Measurements from ENCODE around the gene RSRP1. TPM values are rescaled to one million over a fixed set of nuclear protein-coding genes. Genes with fewer than 3 reads are reported as not detected.

The RSRP1 gene
- total RNA-seq, 1 experiment from 2014 or later: 82.9 TPM

DNA sequence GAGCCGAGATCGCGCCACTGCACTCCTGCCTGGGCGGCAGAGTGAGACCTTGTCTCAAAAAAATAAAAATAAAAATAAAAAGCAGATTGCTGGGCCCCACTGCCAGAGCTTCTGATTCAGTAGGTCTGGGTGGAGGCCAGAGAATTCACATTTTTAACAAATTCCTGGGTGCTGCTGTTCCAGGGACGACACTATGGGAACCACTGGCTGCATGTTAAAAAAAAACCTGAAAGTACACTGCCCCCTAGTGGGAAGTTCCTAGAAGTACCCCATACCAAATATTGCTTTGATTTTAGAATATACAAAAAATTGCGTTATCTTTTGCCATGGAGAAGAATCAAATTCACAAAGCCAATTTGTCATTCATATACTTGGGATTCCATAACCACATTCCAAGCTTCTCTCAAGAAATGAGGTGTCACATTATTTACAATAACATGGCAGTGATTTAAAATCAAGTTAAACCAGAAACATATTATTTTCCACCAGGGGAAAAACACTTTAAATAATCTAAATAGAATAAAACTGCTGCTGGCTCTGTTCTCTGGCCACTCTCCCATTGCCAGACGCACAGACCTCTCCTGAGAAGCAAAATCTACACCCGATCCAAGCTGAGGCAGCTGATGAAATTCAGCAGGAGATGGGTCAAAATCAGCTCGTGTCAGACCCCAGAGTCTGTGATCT lies 42.3 kb downstream of the RSRP1 start:
- Histone ChIP-seq H3K9me2 (ENCODE audit: insufficient read depth) (no peaks in the 10 kb centered on the region), H3K79me2 (ENCODE audit: insufficient read depth, low read length) (no peaks in the 10 kb centered on the region), H3K4me2 (ENCODE audit: low read length) (no peak overlapping the region), H4K20me1 (ENCODE audit: insufficient read depth) (no peaks in the 10 kb centered on the region), H3K9me3 (ENCODE audit: control insufficient read depth in 1 of 2, insufficient read depth in 1 of 2, low read depth in 1 of 2, low read length in 2 of 2) (no peaks in the 10 kb centered on the region), H2AFZ (ENCODE audit: low read depth, low read length, poor library complexity, severe bottlenecking) (no peak overlapping the region), H3K27me3 (ENCODE audit: insufficient read depth, low read length) (no peaks in the 10 kb centered on the region), H3K36me3 (ENCODE audit: control insufficient read depth in 1 of 2, insufficient read depth in 2 of 2, low read length in 2 of 2) (no peaks in the 10 kb centered on the region), H3K27ac (ENCODE audit: low read depth, low read length) (no peak overlapping the region), H3K4me1 (ENCODE audit: control insufficient read depth in 1 of 2, insufficient read depth in 2 of 2, low read length in 2 of 2) (no peaks in the 10 kb centered on the region), H3K9ac (ENCODE audit: low read length) (no peak overlapping the region), H3K4me3 (replicated peaks in 1 of 2; ENCODE audit: low read depth in 1 of 2, low read length in 2 of 2) (no peak overlapping the region)
- ChIA-PET CTCF (interaction anchor here (0.9 to 3.3 kb wide), 4 partner anchors 35 to 374 kb away, joined by 3 to 15 read pairs (median 5); no protein-coding TSS in a partner anchor), RAD21 (ENCODE audit: low non-redundant PET in 1 of 2, low total read pairs in 2 of 2, uncharacterized antibody in 2 of 2, unreplicated experiment in 2 of 2) (no interaction called here), POLR2A (no interaction called here)
- TF ChIP-seq POLR2A (IDR thresholded peaks at IDR 0.05; ENCODE audit: borderline replicate concordance, extremely low read depth, insufficient read depth, insufficient read length) (no peak), CTCF (IDR thresholded peaks at IDR 0.05 in 2 of 3, conservative IDR thresholded peaks at IDR 0.05 in 1 of 3; ENCODE audit: borderline replicate concordance in 1 of 3, insufficient read depth in 1 of 3, low read depth in 2 of 3, low read length in 2 of 3) (peak; percentile 60 to 80 (median 77)), RAD21 (IDR thresholded peaks at IDR 0.05; ENCODE audit: low read depth) (peak; percentile 83), JUND (IDR thresholded peaks at IDR 0.05) (no peak), MAX (IDR thresholded peaks at IDR 0.05) (no peak)
- peak; percentile 38 for DNase-seq (ENCODE audit: low read depth, low spot score)
- intact Hi-C loops (cut with micrococcal nuclease): loop anchor here (1.0 to 5.0 kb wide), 4 partner anchors 88 to 355 kb away; no protein-coding TSS in a partner anchor
- ATAC-seq: peak; percentile 73; the same call in 1 of the 2 replicates
- no TSS peak for BruUV-seq (replicated peaks)

DNA sequence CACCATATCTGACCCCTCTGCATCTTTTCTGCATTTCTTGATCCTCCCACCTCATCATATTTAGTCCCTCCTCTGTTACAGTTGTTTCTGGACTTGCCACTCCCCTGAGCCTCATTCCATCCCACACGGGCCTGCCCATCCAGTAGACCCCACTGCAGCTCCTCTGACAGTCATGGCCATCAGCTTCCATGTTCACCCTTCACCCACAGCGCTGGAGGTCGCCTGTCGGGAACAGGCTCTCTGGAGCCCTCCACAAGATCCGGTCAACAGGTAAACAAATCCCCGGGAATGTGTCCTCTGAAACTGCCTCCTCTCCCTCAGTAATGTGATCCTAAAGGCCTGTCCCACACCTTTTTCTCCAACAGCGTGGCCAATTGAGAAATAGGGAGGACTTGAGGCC lies 46.2 kb downstream of the RSRP1 start:
- H3K27me3 ChIP-seq (ENCODE audit: insufficient read depth, low read length): no peaks in the 10 kb centered on the region
- peaks cover 0 to 6% of the 10 kb centered on the region in 2 experiments; a peak in 1 of 4 replicates for H3K4me1 ChIP-seq (ENCODE audit: control insufficient read depth in 1 of 2, insufficient read depth in 2 of 2, low read length in 2 of 2)
- BruUV-seq (replicated peaks): no TSS peak
- ATAC-seq (no peak), DNase-seq (ENCODE audit: low read depth, low spot score) (no peak)
- CTCF ChIA-PET: no interaction called here
- H4K20me1 ChIP-seq (ENCODE audit: insufficient read depth): no peaks in the 10 kb centered on the region
- no peak overlapping the region for H2AFZ ChIP-seq (ENCODE audit: low read depth, low read length, poor library complexity, severe bottlenecking)
- intact Hi-C loops (cut with micrococcal nuclease): no loop called here
- no peaks in the 10 kb centered on the region for H3K79me2 ChIP-seq (ENCODE audit: insufficient read depth, low read length)
- POLR2A ChIA-PET: no interaction called here
- no peak overlapping the region for H3K4me2 ChIP-seq (ENCODE audit: low read length)
- no peak overlapping the region for H3K9ac ChIP-seq (ENCODE audit: low read length)
- no peaks in the 10 kb centered on the region for H3K36me3 ChIP-seq (ENCODE audit: control insufficient read depth in 1 of 2, insufficient read depth in 2 of 2, low read length in 2 of 2)
- no peak overlapping the region for H3K27ac ChIP-seq (ENCODE audit: low read depth, low read length)
- RAD21 ChIA-PET (ENCODE audit: low non-redundant PET in 1 of 2, low total read pairs in 2 of 2, uncharacterized antibody in 2 of 2, unreplicated experiment in 2 of 2): no interaction called here
- H3K4me3 ChIP-seq (replicated peaks in 1 of 2; ENCODE audit: low read depth in 1 of 2, low read length in 2 of 2): no peak overlapping the region
- H3K9me3 ChIP-seq (ENCODE audit: control insufficient read depth in 1 of 2, insufficient read depth in 1 of 2, low read depth in 1 of 2, low read length in 2 of 2): no peaks in the 10 kb centered on the region
- no peaks in the 10 kb centered on the region for H3K9me2 ChIP-seq (ENCODE audit: insufficient read depth)
- TF ChIP-seq MAX (IDR thresholded peaks at IDR 0.05): no peak
